Bronchus fibroblast of lung (primary cell): Measurements from ENCODE around the gene NOS2. TPM values are rescaled to one million over a fixed set of nuclear protein-coding genes. Genes with fewer than 3 reads are reported as not detected.

Experiments used
- total RNA-seq: library from RNA; depleted of rRNA; stranded (reverse); fragments of >200 nt; gene quantifications from 2 replicates; pipeline ENCODE4 v1.2.3, GENCODE V29; 2015

NOS2 gene
- total RNA-seq: not detected in 2 replicates

DNA sequence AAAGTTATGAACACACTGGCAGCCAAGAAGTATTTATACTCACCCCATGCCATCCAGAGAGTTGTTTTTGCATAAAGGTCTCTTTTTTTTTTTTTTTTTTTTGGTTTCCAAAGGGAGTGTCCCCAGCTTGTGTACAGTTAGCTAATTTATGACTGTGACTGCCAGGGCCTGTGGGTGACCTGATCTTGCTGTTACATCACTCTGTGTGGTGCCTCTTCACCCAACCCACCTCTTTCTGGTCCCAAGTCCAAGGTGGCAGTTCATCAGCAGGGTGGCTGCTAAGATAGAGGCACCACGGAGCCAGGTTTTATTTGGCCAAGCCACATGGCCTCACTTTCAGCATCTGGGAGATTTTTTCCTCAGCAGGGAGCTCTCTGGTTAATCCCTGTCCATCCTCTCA, at the start of gene NOS2:
Gene NOS2, minus strand, starts transcription at position 8 of the 400 bp plus-strand sequence. CDS start 1,720 bp downstream, outside the sequence.

Other genes starting within 250 kb of the NOS2 start
- gene LGALS9, start 169.3 kb downstream of the NOS2 start, total RNA-seq: 0.67 and 0.89 TPM in 2 replicates
- gene LYRM9, start 92.8 kb upstream of the NOS2 start, total RNA-seq: 3.7 and 7.4 TPM in 2 replicates
- 4.6 and 9.6 TPM in 2 replicates for gene NLK, start 242.1 kb upstream of the NOS2 start, total RNA-seq